HCT116 (cell line): Measurements from ENCODE around the gene SEMA3F. TPM values are rescaled to one million over a fixed set of nuclear protein-coding genes. Genes with fewer than 3 reads are reported as not detected.

ENCODE experiments used
- ATAC-seq: fragments of 200-7000 bp; cut with Tn5 transposase; 2 replicates; pipeline ENCODE4 v1.9.1; 2020; ENCODE audit warnings: mild to moderate bottlenecking, moderate library complexity
- BruUV-seq: library from RNA; stranded (reverse); fragments of 400-500 nt; replicated peaks from 2 replicates; lab custom pipeline; 2021; lab: Mats Ljungman, UMichigan
- CTCF ChIA-PET: fragments of 300-600 bp; sonication (Branson Sonifier 250); formaldehyde crosslinking; loops from one replicate; lab custom pipeline; 2021; ENCODE audit warnings: antibody characterized with exemption; lab: Charles Lee
- POLR2A ChIA-PET: fragments of 300-600, 350-600 bp; sonication (Branson Sonifier 250); formaldehyde crosslinking; loops from one replicate; lab custom pipeline; 2021; ENCODE audit warnings: antibody characterized with exemption; lab: Charles Lee
- RAD21 ChIA-PET, 2 experiments: fragments of 300-600 bp; sonication (Branson Sonifier 250); formaldehyde crosslinking; loops; one replicate each; lab custom pipeline; 2023; ENCODE audit warnings: low total read pairs in 2 of 2; ENCODE audit not compliant: uncharacterized antibody in 2 of 2, unreplicated experiment in 2 of 2, low non-redundant PET in 1 of 2; lab: Charles Lee
- DNase-seq: peaks from one replicate; pipeline ENCODE4 v3.0.0-alpha.2; 2010; ENCODE audit warnings: low read depth, low spot score
- H2AFZ ChIP-seq: fragments of 200-600 bp; shearing (Covaris generic), sonication (generic); 2 replicates; pipeline ENCODE4 v1.6.1; 2017; ENCODE audit warnings: low read depth, mixed run types, mixed read lengths, antibody characterized with exemption, low read length; ENCODE audit not compliant: poor library complexity, severe bottlenecking
- H3K27ac ChIP-seq: 2 replicates; pipeline ENCODE4 v1.5.1; 2012; ENCODE audit warnings: low read depth, low read length
- H3K27me3 ChIP-seq: fragments of 200-600 bp; sonication (generic); 2 replicates; pipeline ENCODE4 v1.6.1; 2016; ENCODE audit warnings: mixed run types, low read length, mixed read lengths; ENCODE audit not compliant: insufficient read depth
- H3K36me3 ChIP-seq, 2 experiments: fragments of 200-500 bp in 1 of 2; fragments of 200-600 bp in 1 of 2; sonication (Bioruptor generic) in 1 of 2; sonication (generic) in 1 of 2; 2 replicates each; pipeline versions ENCODE4 v1.5.1 to v1.6.1; 2014 to 2016; ENCODE audit warnings: low read length in 2 of 2, inconsistent platforms in 1 of 2, mixed read lengths in 1 of 2, mixed run types in 1 of 2; ENCODE audit not compliant: insufficient read depth in 2 of 2, control insufficient read depth in 1 of 2
- H3K4me1 ChIP-seq, 2 experiments: fragments of 200-600 bp in 1 of 2; sonication (generic) in 1 of 2; 2 replicates each; pipeline versions ENCODE4 v1.5.1 to v1.6.1; 2012 to 2017; ENCODE audit warnings: low read length in 2 of 2, inconsistent platforms in 1 of 2, mild to moderate bottlenecking in 1 of 2, mixed read lengths in 1 of 2, mixed run types in 1 of 2, moderate library complexity in 1 of 2; ENCODE audit not compliant: insufficient read depth in 2 of 2, control insufficient read depth in 1 of 2
- H3K4me2 ChIP-seq: fragments of 200-600 bp; sonication (generic); 2 replicates; pipeline ENCODE4 v1.6.1; 2017; ENCODE audit warnings: mixed run types, low read length, mixed read lengths
- H3K4me3 ChIP-seq, 2 experiments: fragments of 200-600 bp in 1 of 2; sonication (generic) in 1 of 2; replicated peaks in 1 of 2; 2 replicates each; pipeline ENCODE4 v1.5.1; 2011 to 2016; ENCODE audit warnings: low read length in 2 of 2, control low read depth in 1 of 2, low read depth in 1 of 2, mild to moderate bottlenecking in 1 of 2, mixed read lengths in 1 of 2, mixed run types in 1 of 2
- H3K79me2 ChIP-seq: fragments of 200-600 bp; sonication (generic); 2 replicates; pipeline ENCODE4 v1.6.1; 2017; ENCODE audit warnings: mild to moderate bottlenecking, mixed run types, low read length, moderate library complexity, mixed read lengths; ENCODE audit not compliant: insufficient read depth
- H3K9ac ChIP-seq: fragments of 200-600 bp; sonication (generic); 2 replicates; pipeline ENCODE4 v1.6.1; 2016; ENCODE audit warnings: low read length, mixed read lengths
- H3K9me2 ChIP-seq: fragments of 200-600 bp; sonication (generic), shearing (Covaris generic); 2 replicates; pipeline ENCODE4 v1.6.1; 2017; ENCODE audit warnings: mixed run types, mild to moderate bottlenecking, moderate library complexity; ENCODE audit not compliant: insufficient read depth
- H3K9me3 ChIP-seq, 2 experiments: fragments of 200-500 bp in 1 of 2; fragments of 200-600 bp in 1 of 2; sonication (Bioruptor generic) in 1 of 2; sonication (generic) in 1 of 2; 2 replicates each; pipeline ENCODE4 v1.6.1; 2014 to 2017; ENCODE audit warnings: low read length in 2 of 2, mixed read lengths in 2 of 2, inconsistent platforms in 1 of 2, low read depth in 1 of 2, mild to moderate bottlenecking in 1 of 2, mixed run types in 1 of 2, moderate library complexity in 1 of 2; ENCODE audit not compliant: control insufficient read depth in 1 of 2, insufficient read depth in 1 of 2
- H4K20me1 ChIP-seq: fragments of 200-600 bp; sonication (generic), shearing (Covaris generic); 2 replicates; pipeline ENCODE4 v1.6.1; 2017; ENCODE audit warnings: mixed run types, mild to moderate bottlenecking, moderate library complexity; ENCODE audit not compliant: insufficient read depth
- CBX3 ChIP-seq: IDR thresholded peaks from 2 replicates; pipeline ENCODE4 v1.6.1; 2012; ENCODE audit warnings: low read depth
- FOSL1 ChIP-seq: IDR thresholded peaks from 2 replicates; pipeline ENCODE4 v1.6.1; 2012; ENCODE audit warnings: low read depth
- MAX ChIP-seq: IDR thresholded peaks from 2 replicates; pipeline ENCODE4 v1.6.1; 2012
- POLR2A ChIP-seq: IDR thresholded peaks from 2 replicates; pipeline ENCODE4 v1.7.0; 2011; ENCODE audit warnings: borderline replicate concordance; ENCODE audit not compliant: insufficient read depth, insufficient read length; ENCODE audit errors: extremely low read depth
- POLR2AphosphoS5 ChIP-seq: IDR thresholded peaks from 2 replicates; pipeline ENCODE4 v1.6.1; 2011; ENCODE audit warnings: mild to moderate bottlenecking, low read depth, low read length, moderate library complexity
- SP1 ChIP-seq: IDR thresholded peaks from 2 replicates; pipeline ENCODE4 v1.6.1; 2012; ENCODE audit warnings: low read depth
- SRF ChIP-seq: IDR thresholded peaks from 2 replicates; pipeline ENCODE4 v1.6.1; 2012; ENCODE audit warnings: low read depth
- TCF7L2 ChIP-seq: IDR thresholded peaks from 2 replicates; pipeline ENCODE4 v1.7.0; 2011; ENCODE audit warnings: borderline replicate concordance, inconsistent platforms; ENCODE audit not compliant: insufficient read depth, insufficient read length; ENCODE audit errors: extremely low read depth
- YY1 ChIP-seq: IDR thresholded peaks from 2 replicates; pipeline ENCODE4 v1.6.1; 2011; ENCODE audit warnings: low read length, low read depth, moderate library complexity, mild to moderate bottlenecking; ENCODE audit not compliant: insufficient replicate concordance; ENCODE audit errors: extremely low read depth
- ZBTB33 ChIP-seq: IDR thresholded peaks from 2 replicates; pipeline ENCODE4 v1.6.1; 2011; ENCODE audit warnings: mild to moderate bottlenecking, low read length, moderate library complexity; ENCODE audit not compliant: insufficient replicate concordance; ENCODE audit errors: extremely low read depth
- ZFX ChIP-seq: fragments of 450-650 bp; IDR thresholded peaks from 2 replicates; pipeline ENCODE4 v1.6.1; 2017
- intact Hi-C: fragments of 100-400 bp; cut with micrococcal nuclease; formaldehyde crosslinking; loops from 2 replicates; pipeline ENCODE4 v1.10.0; 2022
- total RNA-seq: library from RNA; stranded (reverse); gene quantifications from one replicate; pipeline ENCODE4 v1.2.1, GENCODE V29; 2021; ENCODE audit not compliant: unreplicated experiment
- TF ChIP-seq, protein P1 (sequence below): IDR thresholded peaks from 2 replicates; pipeline ENCODE4 v1.6.1; 2012

The SEMA3F gene
- total RNA-seq, 1 experiment from 2014 or later, result 15.7 TPM

DNA sequence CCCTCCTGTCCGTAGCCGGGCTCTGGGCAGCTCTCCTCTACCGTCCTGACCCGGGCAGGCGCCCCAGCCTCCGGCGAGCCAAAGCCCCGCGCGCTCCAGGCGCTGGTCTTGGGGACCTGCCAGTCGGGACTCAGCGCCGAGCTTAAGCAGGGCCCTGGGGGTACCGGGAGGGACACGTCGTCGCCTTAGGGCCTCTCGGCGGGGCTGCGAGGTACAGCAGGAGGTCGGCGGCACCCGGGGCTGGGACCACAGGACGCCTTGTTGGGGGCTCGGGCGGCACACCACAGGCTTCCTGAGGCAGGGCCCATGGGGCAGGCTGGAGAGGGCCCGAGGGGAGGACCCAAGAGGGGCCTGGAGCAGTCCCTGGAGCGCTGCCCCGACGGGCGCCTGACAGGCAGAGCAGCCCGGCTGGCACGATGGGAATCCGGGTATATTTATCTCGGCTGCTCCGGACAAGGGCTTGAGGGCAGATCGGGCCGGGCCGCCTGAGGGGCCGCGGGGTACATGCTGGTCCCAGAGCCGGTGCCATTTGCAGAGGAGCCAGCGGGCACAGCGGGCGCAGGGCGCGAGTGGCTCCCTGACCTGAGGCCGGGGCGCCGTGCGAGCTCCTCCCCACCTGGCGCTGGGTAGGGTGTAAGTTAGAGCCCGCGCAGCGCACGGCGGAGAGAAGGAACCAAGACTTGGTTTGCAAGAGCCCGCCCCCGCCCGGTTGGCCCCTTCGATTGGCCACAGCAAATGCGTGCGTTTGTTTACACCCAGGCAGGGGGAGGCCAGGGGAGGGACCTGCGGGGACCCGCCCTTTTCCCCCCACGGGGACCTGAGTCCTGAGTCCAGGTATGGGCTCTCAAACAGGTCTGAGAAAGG lies 50.5 kb downstream of the SEMA3F start:
- DNase-seq (peak; percentile 63), ATAC-seq (peak; percentile 88)
- Histone ChIP-seq H3K4me3 (peak overlapping the region; percentile 60 to 69), H2AFZ (peak overlapping the region; percentile 15), H3K4me2 (peak overlapping the region; percentile 98), H3K27me3 (no peaks in the 10 kb centered on the region), H3K9me2 (no peaks in the 10 kb centered on the region), H3K36me3 (no peaks in the 10 kb centered on the region), H3K4me1 (peaks cover 10 to 43% of the 10 kb centered on the region in 2 experiments; a peak in 3 of 4 replicates), H3K27ac (no peak overlapping the region; the same call in 1 of the 2 replicates), H3K9ac (peak overlapping the region; percentile 63), H3K79me2 (no peaks in the 10 kb centered on the region), H3K9me3 (no peaks in the 10 kb centered on the region), H4K20me1 (no peaks in the 10 kb centered on the region)
- ChIA-PET RAD21 (interaction anchor here (0.6 to 1.9 kb wide), 5 partner anchors 11 to 266 kb away, joined by 3 to 7 read pairs (median 4); partner anchors contain the start of gene RBM6 (in 1 of the 2)), CTCF (interaction anchor here (0.5 to 1.7 kb wide), 5 partner anchors 11 to 55 kb away, joined by 3 to 7 read pairs (median 3); no protein-coding TSS in a partner anchor), POLR2A (interaction anchor here (1.0 to 1.3 kb wide), 2 partner anchors 11 to 30 kb away, joined by 3 to 4 read pairs; partner anchors contain the start of gene GNAI2)
- TF ChIP-seq MAX (peak; percentile 51; the same call in 1 of the 2 replicates), YY1 (no peak), POLR2AphosphoS5 (peak; percentile 41)
- BruUV-seq, result no TSS peak
- intact Hi-C loops, result no loop called here

DNA sequence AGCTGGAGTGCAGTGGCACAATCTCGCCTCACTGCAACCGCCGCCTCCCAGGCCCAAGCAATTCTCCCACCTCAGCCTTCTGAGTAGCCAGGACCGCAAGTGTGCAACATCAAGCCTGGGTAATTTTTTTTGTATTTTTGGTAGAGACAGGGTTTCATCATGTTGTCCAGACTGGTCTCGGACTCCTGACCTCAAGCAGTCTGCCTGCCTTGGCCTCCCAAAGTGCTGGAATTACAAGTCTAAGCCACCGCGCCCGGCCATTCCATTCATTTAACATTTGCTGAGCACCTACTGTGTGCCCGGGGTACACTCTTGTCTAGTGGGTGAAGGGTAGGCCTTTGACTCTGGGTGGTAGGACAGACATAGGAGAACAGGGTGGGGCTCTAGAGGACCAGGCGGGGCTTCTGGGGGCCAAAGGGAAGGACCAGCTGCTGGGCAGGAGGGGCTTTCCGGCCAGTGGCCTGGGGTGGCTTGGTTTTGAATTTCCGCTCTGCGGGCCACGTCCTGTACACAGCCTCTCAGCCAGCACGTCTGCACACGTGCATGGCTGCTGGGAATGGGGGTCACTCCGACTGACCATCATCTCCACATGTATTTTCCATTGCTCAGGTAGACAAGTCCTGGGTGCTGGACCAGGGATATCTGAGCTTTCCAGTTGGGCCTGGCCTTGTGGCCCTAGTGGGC lies 52.4 kb downstream of the SEMA3F start:
- Histone ChIP-seq H3K9me3 (no peaks in the 10 kb centered on the region), H3K4me1 (peaks cover 6 to 33% of the 10 kb centered on the region in 2 experiments; a peak in 3 of 4 replicates), H3K4me3 (no peak overlapping the region), H3K9ac (no peak overlapping the region), H3K9me2 (no peaks in the 10 kb centered on the region), H3K27ac (no peak overlapping the region), H3K36me3 (no peaks in the 10 kb centered on the region), H3K79me2 (no peaks in the 10 kb centered on the region), H2AFZ (no peak overlapping the region), H3K27me3 (no peaks in the 10 kb centered on the region), H4K20me1 (no peaks in the 10 kb centered on the region), H3K4me2 (no peak overlapping the region)
- intact Hi-C loops, result no loop called here
- no TSS peak for BruUV-seq
- ChIA-PET RAD21 (no interaction called here), POLR2A (no interaction called here), CTCF (interaction anchor here (3.0 kb wide), 1 partner anchor 13 kb away, joined by 10 read pairs; no protein-coding TSS in a partner anchor)
- no peak for ATAC-seq
- no peak for DNase-seq
- TF ChIP-seq FOSL1 (no peak), CBX3 (no peak), SP1 (no peak), POLR2A (no peak), TCF7L2 (no peak), ZFX (no peak), POLR2AphosphoS5 (no peak), MAX (no peak), SRF (no peak), YY1 (no peak), ZBTB33 (no peak)
- TF ChIP-seq, protein P1, sequence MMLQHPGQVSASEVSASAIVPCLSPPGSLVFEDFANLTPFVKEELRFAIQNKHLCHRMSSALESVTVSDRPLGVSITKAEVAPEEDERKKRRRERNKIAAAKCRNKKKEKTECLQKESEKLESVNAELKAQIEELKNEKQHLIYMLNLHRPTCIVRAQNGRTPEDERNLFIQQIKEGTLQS, result no peak
